ENCODE measurements around the gene ETDC. TPM values are rescaled to one million over a fixed set of nuclear protein-coding genes. Genes with fewer than 3 reads are reported as not detected.
"Not testable (repeated sequence)": the region's sequence is repeated elsewhere in the genome, so short reads cannot be mapped to it uniquely, and the experiment has no call there.

ETDC gene
- total RNA-seq, result not detected

- no peak within 1 kb of the TSS for H3K4me3 Mint-ChIP-seq
- H3K4me1 Mint-ChIP-seq (ENCODE audit: low read depth in 2 of 2), result peaks cover 0 to 6% of the 10 kb centered on the region in 2 donors
- H3K36me3 Mint-ChIP-seq, result peaks cover under 1% of the 10 kb centered on the region
- DNase-seq (ENCODE audit: low spot score) (no peak), ATAC-seq (no peak)
- H3K9me3 Mint-ChIP-seq, result no peaks in the 10 kb centered on the region
- no peaks in the 10 kb centered on the region for H3K27me3 Mint-ChIP-seq
- H3K27ac Mint-ChIP-seq, result no peak within 1 kb of the TSS
Measured at GRCh38 chrX:135309430-135309923, at the start of gene ETDC. ETDC (plus strand) TSS chrX:135309480; CDS start chrX:135309480, 0 bp downstream.

GRCh38 chrX:135260976-135261375 lies 48.3 kb upstream of the ETDC start:
- peaks cover 9 to 28% of the 10 kb centered on the region in 2 donors for H3K27me3 Mint-ChIP-seq
- not testable (repeated sequence) for H3K9me3 Mint-ChIP-seq; H3K4me1 Mint-ChIP-seq (ENCODE audit: low read depth in 2 of 2); H3K27ac Mint-ChIP-seq; H3K4me3 Mint-ChIP-seq; ATAC-seq; DNase-seq (ENCODE audit: low spot score)
- peaks cover 16% of the 10 kb centered on the region for H3K36me3 Mint-ChIP-seq

- Mint-ChIP-seq H3K36me3 (peaks cover 28% of the 10 kb centered on the region), H3K27me3 (peaks cover 23 to 38% of the 10 kb centered on the region in 2 donors)
- not testable (repeated sequence) for H3K27ac Mint-ChIP-seq; H3K9me3 Mint-ChIP-seq; H3K4me3 Mint-ChIP-seq; H3K4me1 Mint-ChIP-seq (ENCODE audit: low read depth in 2 of 2); DNase-seq (ENCODE audit: low spot score); ATAC-seq
Measured at GRCh38 chrX:135263376-135263775, 45.9 kb upstream of the ETDC start.

GRCh38 chrX:135264206-135264605 lies 45.1 kb upstream of the ETDC start:
- Mint-ChIP-seq H3K36me3 (peaks cover 30% of the 10 kb centered on the region), H3K27ac (no peak overlapping the region), H3K9me3 (no peaks in the 10 kb centered on the region), H3K27me3 (peaks cover 23 to 38% of the 10 kb centered on the region in 2 donors), H3K4me3 (no peak overlapping the region), H3K4me1 (ENCODE audit: low read depth in 2 of 2) (no peaks in the 10 kb centered on the region)
- DNase-seq (ENCODE audit: low spot score) (no peak), ATAC-seq (no peak)

- Mint-ChIP-seq H3K27ac (no peak overlapping the region), H3K36me3 (peaks cover 10% of the 10 kb centered on the region), H3K27me3 (peaks cover 0 to 2% of the 10 kb centered on the region in 2 donors), H3K4me1 (ENCODE audit: low read depth in 2 of 2) (no peaks in the 10 kb centered on the region), H3K9me3 (peaks cover 2% of the 10 kb centered on the region), H3K4me3 (no peak overlapping the region)
- ATAC-seq (no peak), DNase-seq (ENCODE audit: low spot score) (no peak)
Measured at GRCh38 chrX:135273162-135273561, 36.1 kb upstream of the ETDC start.

GRCh38 chrX:135275973-135276372 lies 33.3 kb upstream of the ETDC start:
- no peak overlapping the region for H3K27ac Mint-ChIP-seq
- H3K4me1 Mint-ChIP-seq (ENCODE audit: low read depth in 2 of 2), result no peaks in the 10 kb centered on the region
- ATAC-seq (no peak), DNase-seq (ENCODE audit: low spot score) (no peak)
- H3K36me3 Mint-ChIP-seq, result peaks cover 27% of the 10 kb centered on the region
- no peak overlapping the region for H3K4me3 Mint-ChIP-seq
- peaks cover 9% of the 10 kb centered on the region for H3K9me3 Mint-ChIP-seq
- H3K27me3 Mint-ChIP-seq, result peaks cover 0 to 10% of the 10 kb centered on the region in 2 donors

GRCh38 chrX:135287266-135287823 lies 21.9 kb upstream of the ETDC start:
- Mint-ChIP-seq H3K4me1 (ENCODE audit: low read depth in 2 of 2) (no peaks in the 10 kb centered on the region), H3K9me3 (peaks cover 17% of the 10 kb centered on the region), H3K27ac (no peak overlapping the region), H3K4me3 (no peak overlapping the region), H3K27me3 (peaks cover 0 to 8% of the 10 kb centered on the region in 2 donors), H3K36me3 (peaks cover 22% of the 10 kb centered on the region)
- DNase-seq (ENCODE audit: low spot score) (no peak), ATAC-seq (no peak)

GRCh38 chrX:135295238-135295943 lies 13.9 kb upstream of the ETDC start:
- H3K4me3 Mint-ChIP-seq, result peak overlapping the region; percentile 84
- ATAC-seq, result peak; percentile 90
- H3K27me3 Mint-ChIP-seq, result peaks cover 0 to 5% of the 10 kb centered on the region in 2 donors
- H3K9me3 Mint-ChIP-seq, result no peaks in the 10 kb centered on the region
- peak overlapping the region; percentile 43 to 76 for H3K27ac Mint-ChIP-seq
- H3K36me3 Mint-ChIP-seq, result peaks cover 8% of the 10 kb centered on the region
- DNase-seq (ENCODE audit: low spot score), result peak; percentile 64
- peaks cover 5 to 12% of the 10 kb centered on the region in 2 donors for H3K4me1 Mint-ChIP-seq (ENCODE audit: low read depth in 2 of 2)

- Mint-ChIP-seq H3K4me3 (peak overlapping the region; percentile 84), H3K27ac (peak overlapping the region; percentile 43 to 76), H3K36me3 (peaks cover 8% of the 10 kb centered on the region), H3K27me3 (peaks cover 0 to 5% of the 10 kb centered on the region in 2 donors), H3K9me3 (no peaks in the 10 kb centered on the region), H3K4me1 (ENCODE audit: low read depth in 2 of 2) (peaks cover 5 to 12% of the 10 kb centered on the region in 2 donors)
- ATAC-seq, result peak; percentile 52 to 57
- DNase-seq (ENCODE audit: low spot score), result no peak
Measured at GRCh38 chrX:135295944-135296305, 13.4 kb upstream of the ETDC start.

- Mint-ChIP-seq H3K27me3 (peaks cover 0 to 2% of the 10 kb centered on the region in 2 donors), H3K4me1 (ENCODE audit: low read depth in 2 of 2) (peaks cover 0 to 4% of the 10 kb centered on the region in 2 donors), H3K27ac (no peak overlapping the region), H3K9me3 (no peaks in the 10 kb centered on the region), H3K36me3 (no peaks in the 10 kb centered on the region), H3K4me3 (no peak overlapping the region)
- no peak for ATAC-seq
- DNase-seq (ENCODE audit: low spot score), result no peak
Measured at GRCh38 chrX:135302269-135302873, 6.9 kb upstream of the ETDC start.

- H3K27me3 Mint-ChIP-seq, result no peaks in the 10 kb centered on the region
- no peaks in the 10 kb centered on the region for H3K36me3 Mint-ChIP-seq
- H3K27ac Mint-ChIP-seq, result no peak overlapping the region
- no peak overlapping the region for H3K4me3 Mint-ChIP-seq
- H3K9me3 Mint-ChIP-seq, result no peaks in the 10 kb centered on the region
- ATAC-seq (no peak), DNase-seq (ENCODE audit: low spot score) (no peak)
- H3K4me1 Mint-ChIP-seq (ENCODE audit: low read depth in 2 of 2), result peaks cover 0 to 6% of the 10 kb centered on the region in 2 donors
Measured at GRCh38 chrX:135304741-135305140, 4.5 kb upstream of the ETDC start.

GRCh38 chrX:135307171-135307570 lies 2.1 kb upstream of the ETDC start:
- Mint-ChIP-seq H3K4me3 (no peak overlapping the region), H3K36me3 (no peaks in the 10 kb centered on the region), H3K27me3 (no peaks in the 10 kb centered on the region), H3K4me1 (ENCODE audit: low read depth in 2 of 2) (peaks cover 0 to 6% of the 10 kb centered on the region in 2 donors), H3K27ac (no peak overlapping the region), H3K9me3 (no peaks in the 10 kb centered on the region)
- DNase-seq (ENCODE audit: low spot score) (no peak), ATAC-seq (no peak)

GRCh38 chrX:135308345-135308855 lies 880 bp upstream of the ETDC start:
- Mint-ChIP-seq H3K27ac (no peak overlapping the region), H3K4me3 (no peak overlapping the region), H3K27me3 (no peaks in the 10 kb centered on the region), H3K36me3 (no peaks in the 10 kb centered on the region), H3K4me1 (ENCODE audit: low read depth in 2 of 2) (peaks cover 0 to 6% of the 10 kb centered on the region in 2 donors), H3K9me3 (no peaks in the 10 kb centered on the region)
- ATAC-seq (no peak), DNase-seq (ENCODE audit: low spot score) (no peak)

GRCh38 chrX:135315864-135316263 lies 6.6 kb downstream of the ETDC start:
- peaks cover 25% of the 10 kb centered on the region for H3K36me3 Mint-ChIP-seq
- H3K4me1 Mint-ChIP-seq (ENCODE audit: low read depth in 2 of 2), result peaks cover 0 to 4% of the 10 kb centered on the region in 2 donors
- no peaks in the 10 kb centered on the region for H3K9me3 Mint-ChIP-seq

More at GRCh38 chrX:135315864-135316263, 6.6 kb downstream of the ETDC start:
- Mint-ChIP-seq H3K27ac (no peak overlapping the region), H3K27me3 (no peaks in the 10 kb centered on the region), H3K4me3 (no peak overlapping the region)
- DNase-seq (ENCODE audit: low spot score), result no peak
- no peak for ATAC-seq

Data from natural killer cell treated with Interleukin-12 subunit alpha and Interleukin-12 subunit beta and Interleukin-15 and Interleukin-18, amount 100 ng/mL, for 72 hours (primary cell).